ENCODE measurements around the gene KLHDC3.

DNA sequence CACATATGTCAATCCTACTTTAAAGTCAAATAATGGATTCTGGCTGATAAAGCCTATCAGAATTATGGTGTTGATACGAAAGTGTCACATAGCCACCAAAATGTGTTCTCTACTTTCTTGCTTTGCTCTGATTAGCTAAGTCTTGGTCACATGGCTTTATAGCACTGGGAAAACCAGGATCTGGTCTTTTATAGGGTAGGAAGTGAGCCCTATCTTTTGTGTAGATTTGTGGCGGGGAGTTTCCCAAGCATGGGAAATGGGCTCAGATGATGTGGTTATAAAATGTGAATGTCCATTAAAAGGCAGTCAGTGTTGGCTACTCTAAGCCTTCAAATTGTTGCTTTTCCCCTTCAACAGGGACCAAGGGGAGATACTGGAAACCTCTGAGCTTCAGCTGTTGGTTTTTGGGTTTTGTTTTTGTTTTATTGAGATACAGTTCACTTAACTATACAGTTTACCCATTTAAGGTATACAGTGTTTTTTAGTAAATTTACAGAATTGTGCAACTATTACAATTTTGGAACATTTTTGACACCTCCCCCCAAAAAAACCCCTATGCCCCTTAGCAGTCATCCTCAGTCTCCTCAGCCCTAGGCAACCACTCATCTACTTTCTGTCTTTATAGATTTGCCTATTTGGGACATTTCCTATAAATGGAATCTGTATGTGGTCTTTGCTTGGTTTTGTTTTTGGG, 19.6 kb downstream of the KLHDC3 start:
- TF ChIP-seq EZH2 (IDR thresholded peaks at IDR 0.05; ENCODE audit: borderline replicate concordance, low read depth, low read length, severe bottlenecking) (no peak), POLR2A (IDR thresholded peaks at IDR 0.05; ENCODE audit: low read depth, low read length) (no peak), POLR2AphosphoS5 (IDR thresholded peaks at IDR 0.05; ENCODE audit: insufficient read depth, low read depth, low read length) (no peak), JUN (IDR thresholded peaks at IDR 0.05; ENCODE audit: borderline replicate concordance, insufficient read depth, insufficient read length, low read depth) (no peak), FOS (IDR thresholded peaks at IDR 0.05; ENCODE audit: borderline replicate concordance, insufficient read depth, low read length) (no peak), MYC (IDR thresholded peaks at IDR 0.05; ENCODE audit: low read depth, low read length) (no peak), GATA2 (IDR thresholded peaks at IDR 0.05; ENCODE audit: insufficient read depth, insufficient read length, low read depth, low read length) (no peak)
- TF ChIP-seq, protein P1, sequence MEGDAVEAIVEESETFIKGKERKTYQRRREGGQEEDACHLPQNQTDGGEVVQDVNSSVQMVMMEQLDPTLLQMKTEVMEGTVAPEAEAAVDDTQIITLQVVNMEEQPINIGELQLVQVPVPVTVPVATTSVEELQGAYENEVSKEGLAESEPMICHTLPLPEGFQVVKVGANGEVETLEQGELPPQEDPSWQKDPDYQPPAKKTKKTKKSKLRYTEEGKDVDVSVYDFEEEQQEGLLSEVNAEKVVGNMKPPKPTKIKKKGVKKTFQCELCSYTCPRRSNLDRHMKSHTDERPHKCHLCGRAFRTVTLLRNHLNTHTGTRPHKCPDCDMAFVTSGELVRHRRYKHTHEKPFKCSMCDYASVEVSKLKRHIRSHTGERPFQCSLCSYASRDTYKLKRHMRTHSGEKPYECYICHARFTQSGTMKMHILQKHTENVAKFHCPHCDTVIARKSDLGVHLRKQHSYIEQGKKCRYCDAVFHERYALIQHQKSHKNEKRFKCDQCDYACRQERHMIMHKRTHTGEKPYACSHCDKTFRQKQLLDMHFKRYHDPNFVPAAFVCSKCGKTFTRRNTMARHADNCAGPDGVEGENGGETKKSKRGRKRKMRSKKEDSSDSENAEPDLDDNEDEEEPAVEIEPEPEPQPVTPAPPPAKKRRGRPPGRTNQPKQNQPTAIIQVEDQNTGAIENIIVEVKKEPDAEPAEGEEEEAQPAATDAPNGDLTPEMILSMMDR (IDR thresholded peaks at IDR 0.05; ENCODE audit: extremely low read depth in 1 of 2, insufficient read depth in 1 of 2, low read depth in 1 of 2, low read length in 2 of 2): no peak
- TF ChIP-seq, protein P2, sequence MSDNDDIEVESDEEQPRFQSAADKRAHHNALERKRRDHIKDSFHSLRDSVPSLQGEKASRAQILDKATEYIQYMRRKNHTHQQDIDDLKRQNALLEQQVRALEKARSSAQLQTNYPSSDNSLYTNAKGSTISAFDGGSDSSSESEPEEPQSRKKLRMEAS (IDR thresholded peaks at IDR 0.05; ENCODE audit: insufficient read depth, insufficient read length): no peak
